ENCODE results near the gene SDHAF1.

DNA sequence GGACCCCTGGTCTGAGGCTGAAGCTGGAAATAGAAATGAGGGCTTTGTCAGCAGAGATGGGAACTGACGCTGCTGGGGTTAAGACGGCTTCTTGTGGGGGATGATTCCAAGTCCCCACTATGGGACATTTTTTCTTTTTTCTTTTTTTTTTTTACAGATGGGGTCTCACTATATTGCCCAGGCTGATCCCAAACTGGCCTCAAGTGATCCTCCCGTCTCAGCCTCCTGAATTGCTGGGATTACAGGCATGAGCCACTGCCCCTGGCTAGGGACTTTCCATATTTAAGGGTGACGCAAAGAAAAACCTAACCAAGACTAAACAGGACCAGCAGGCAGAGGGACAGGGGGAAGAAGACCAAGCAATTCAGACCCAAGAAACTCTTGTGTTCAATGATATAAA is 48.8 kb upstream of the SDHAF1 start:
- no peak for TF ChIP-seq CTCF (IDR thresholded peaks at IDR 0.05 in 2 of 3, conservative IDR thresholded peaks at IDR 0.05 in 1 of 3; ENCODE audit: borderline replicate concordance in 1 of 3, insufficient read depth in 1 of 3, low read depth in 2 of 3, low read length in 2 of 3)
- no peak for TF ChIP-seq POLR2A (IDR thresholded peaks at IDR 0.05; ENCODE audit: borderline replicate concordance, extremely low read depth, insufficient read depth, insufficient read length)
- TF ChIP-seq EZH2phosphoT487 (IDR thresholded peaks at IDR 0.05; ENCODE audit: borderline replicate concordance), result no peak
- no peak for TF ChIP-seq RAD21 (IDR thresholded peaks at IDR 0.05; ENCODE audit: low read depth)
- TF ChIP-seq ZNF274 (IDR thresholded peaks at IDR 0.05; ENCODE audit: low read depth, low read length), result no peak
- no peak for TF ChIP-seq JUND (IDR thresholded peaks at IDR 0.05)
- TF ChIP-seq, protein P1, sequence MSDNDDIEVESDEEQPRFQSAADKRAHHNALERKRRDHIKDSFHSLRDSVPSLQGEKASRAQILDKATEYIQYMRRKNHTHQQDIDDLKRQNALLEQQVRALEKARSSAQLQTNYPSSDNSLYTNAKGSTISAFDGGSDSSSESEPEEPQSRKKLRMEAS (IDR thresholded peaks at IDR 0.05), result no peak
- TF ChIP-seq POLR2AphosphoS5 (IDR thresholded peaks at IDR 0.05; ENCODE audit: low read depth, low read length), result no peak
- TF ChIP-seq EZH2 (IDR thresholded peaks at IDR 0.05), result no peak
- TF ChIP-seq SIN3A (IDR thresholded peaks at IDR 0.05; ENCODE audit: low read depth), result no peak
- TF ChIP-seq SP1 (IDR thresholded peaks at IDR 0.05; ENCODE audit: low read depth), result no peak
- TF ChIP-seq, protein P2, sequence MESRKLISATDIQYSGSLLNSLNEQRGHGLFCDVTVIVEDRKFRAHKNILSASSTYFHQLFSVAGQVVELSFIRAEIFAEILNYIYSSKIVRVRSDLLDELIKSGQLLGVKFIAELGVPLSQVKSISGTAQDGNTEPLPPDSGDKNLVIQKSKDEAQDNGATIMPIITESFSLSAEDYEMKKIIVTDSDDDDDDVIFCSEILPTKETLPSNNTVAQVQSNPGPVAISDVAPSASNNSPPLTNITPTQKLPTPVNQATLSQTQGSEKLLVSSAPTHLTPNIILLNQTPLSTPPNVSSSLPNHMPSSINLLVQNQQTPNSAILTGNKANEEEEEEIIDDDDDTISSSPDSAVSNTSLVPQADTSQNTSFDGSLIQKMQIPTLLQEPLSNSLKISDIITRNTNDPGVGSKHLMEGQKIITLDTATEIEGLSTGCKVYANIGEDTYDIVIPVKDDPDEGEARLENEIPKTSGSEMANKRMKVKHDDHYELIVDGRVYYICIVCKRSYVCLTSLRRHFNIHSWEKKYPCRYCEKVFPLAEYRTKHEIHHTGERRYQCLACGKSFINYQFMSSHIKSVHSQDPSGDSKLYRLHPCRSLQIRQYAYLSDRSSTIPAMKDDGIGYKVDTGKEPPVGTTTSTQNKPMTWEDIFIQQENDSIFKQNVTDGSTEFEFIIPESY (IDR thresholded peaks at IDR 0.05; ENCODE audit: extremely low read depth, insufficient replicate concordance, low read length), result no peak
- TF ChIP-seq CEBPB (IDR thresholded peaks at IDR 0.05; ENCODE audit: low read depth), result no peak
- TF ChIP-seq CBX3 (IDR thresholded peaks at IDR 0.05; ENCODE audit: low read depth), result no peak
